Activated CD4-positive, alpha-beta T cell treated with anti-CD3 and anti-CD28 coated beads, Interleukin-2, amount 10 ng/mL, durations not matched to agents 7 days and 5 days (primary cell): ENCODE data around the gene TUSC2. TPM values are rescaled to one million over a fixed set of nuclear protein-coding genes. Genes with fewer than 3 reads are reported as not detected.
A peak's percentile ranks its signal among the peaks of the same experiment; 100 is the strongest.

Source experiments
- CTCF ChIA-PET: fragments of 350-600 bp; sonication (Branson Sonifier 250); formaldehyde crosslinking; loops from one replicate; lab custom pipeline; 2021; ENCODE audit warnings: antibody characterized with exemption; lab: Charles Lee
- POLR2A ChIA-PET: fragments of 350-600 bp; sonication (Branson Sonifier 250); formaldehyde crosslinking; loops from one replicate; lab custom pipeline; 2021; ENCODE audit warnings: antibody characterized with exemption; lab: Charles Lee
- DNase-seq: peaks from one replicate; pipeline ENCODE4 v3.0.0-alpha.2; 2020
- H3K27ac Mint-ChIP-seq: one replicate; pipeline ENCODE4 v1.8.0; 2021; ENCODE audit warnings: mild to moderate bottlenecking, moderate library complexity, mixed read lengths
- H3K27me3 Mint-ChIP-seq: one replicate; pipeline ENCODE4 v1.8.0; 2021; ENCODE audit warnings: mixed read lengths
- H3K36me3 Mint-ChIP-seq: one replicate; pipeline ENCODE4 v1.8.0; 2021; ENCODE audit warnings: low read depth, mixed read lengths
- H3K4me1 Mint-ChIP-seq: one replicate; pipeline ENCODE4 v1.8.0; 2021; ENCODE audit warnings: mixed read lengths
- H3K4me3 Mint-ChIP-seq: one replicate; pipeline ENCODE4 v1.8.0; 2021; ENCODE audit warnings: mild to moderate bottlenecking, moderate library complexity, mixed read lengths
- H3K9me3 Mint-ChIP-seq: one replicate; pipeline ENCODE4 v1.8.0; 2021; ENCODE audit warnings: mixed read lengths
- total RNA-seq, 2 experiments: library from RNA; stranded (reverse); gene quantifications; one replicate each; pipeline ENCODE4 v1.2.3, GENCODE V29; 2021

Gene TUSC2
- total RNA-seq, 2 experiments from 2014 or later, result 16.1 to 17.7 TPM

DNA sequence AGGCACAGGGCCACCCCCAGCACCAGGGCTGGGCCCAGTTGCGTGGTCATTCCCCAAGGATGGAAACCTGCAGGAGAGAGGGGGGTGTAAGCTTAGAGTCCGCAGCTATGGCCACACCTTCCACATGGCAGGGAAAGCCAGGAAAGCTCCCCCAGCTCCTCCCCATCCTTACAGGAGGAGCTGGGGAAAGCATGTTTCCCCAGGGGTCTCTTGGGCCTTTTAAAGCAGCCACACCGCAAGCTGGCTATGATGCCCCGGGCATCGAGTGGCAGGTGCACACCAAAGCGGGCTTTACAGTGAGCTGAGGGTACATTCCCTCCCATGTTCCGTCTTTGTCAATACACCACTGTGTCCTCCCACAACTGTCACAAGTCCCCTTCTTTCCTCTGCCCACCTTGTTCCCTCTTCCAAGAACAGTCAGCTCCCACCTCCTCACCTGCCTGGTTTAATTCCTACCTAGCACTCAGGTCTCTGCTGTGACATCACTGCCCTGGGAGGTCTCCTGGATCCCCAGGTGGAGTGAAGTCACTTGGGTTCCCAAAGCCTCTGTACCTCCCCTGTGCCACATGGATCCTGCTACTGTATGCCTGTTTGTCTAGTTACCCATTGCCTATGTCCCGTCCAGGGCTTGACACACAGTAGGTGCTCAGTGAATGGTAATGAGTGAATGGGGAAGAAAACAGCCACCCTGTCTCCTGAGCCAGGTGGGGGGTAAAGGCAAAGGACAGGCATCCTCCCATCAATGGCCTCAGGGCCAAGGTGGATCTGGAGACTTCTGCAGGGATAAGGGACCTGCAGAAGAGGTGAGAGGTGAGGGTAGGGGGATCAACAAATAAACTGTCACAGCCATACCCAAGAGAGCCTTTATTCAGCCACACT is 32.2 kb downstream of the TUSC2 start:
- no peaks in the 10 kb centered on the region for H3K27me3 Mint-ChIP-seq
- H3K4me1 Mint-ChIP-seq, result peaks cover 44% of the 10 kb centered on the region
- H3K36me3 Mint-ChIP-seq, result peaks cover 1% of the 10 kb centered on the region
- DNase-seq, result no peak
- H3K4me3 Mint-ChIP-seq, result no peak overlapping the region
- ChIA-PET POLR2A (no interaction called here), CTCF (interaction anchor here (1.0 to 4.5 kb wide), 5 partner anchors 26 to 55 kb away, joined by 3 to 21 read pairs (median 5); partner anchors contain the start of genes CYB561D2, HYAL2 and NPRL2)
- no peaks in the 10 kb centered on the region for H3K9me3 Mint-ChIP-seq
- H3K27ac Mint-ChIP-seq, result no peak overlapping the region

DNA sequence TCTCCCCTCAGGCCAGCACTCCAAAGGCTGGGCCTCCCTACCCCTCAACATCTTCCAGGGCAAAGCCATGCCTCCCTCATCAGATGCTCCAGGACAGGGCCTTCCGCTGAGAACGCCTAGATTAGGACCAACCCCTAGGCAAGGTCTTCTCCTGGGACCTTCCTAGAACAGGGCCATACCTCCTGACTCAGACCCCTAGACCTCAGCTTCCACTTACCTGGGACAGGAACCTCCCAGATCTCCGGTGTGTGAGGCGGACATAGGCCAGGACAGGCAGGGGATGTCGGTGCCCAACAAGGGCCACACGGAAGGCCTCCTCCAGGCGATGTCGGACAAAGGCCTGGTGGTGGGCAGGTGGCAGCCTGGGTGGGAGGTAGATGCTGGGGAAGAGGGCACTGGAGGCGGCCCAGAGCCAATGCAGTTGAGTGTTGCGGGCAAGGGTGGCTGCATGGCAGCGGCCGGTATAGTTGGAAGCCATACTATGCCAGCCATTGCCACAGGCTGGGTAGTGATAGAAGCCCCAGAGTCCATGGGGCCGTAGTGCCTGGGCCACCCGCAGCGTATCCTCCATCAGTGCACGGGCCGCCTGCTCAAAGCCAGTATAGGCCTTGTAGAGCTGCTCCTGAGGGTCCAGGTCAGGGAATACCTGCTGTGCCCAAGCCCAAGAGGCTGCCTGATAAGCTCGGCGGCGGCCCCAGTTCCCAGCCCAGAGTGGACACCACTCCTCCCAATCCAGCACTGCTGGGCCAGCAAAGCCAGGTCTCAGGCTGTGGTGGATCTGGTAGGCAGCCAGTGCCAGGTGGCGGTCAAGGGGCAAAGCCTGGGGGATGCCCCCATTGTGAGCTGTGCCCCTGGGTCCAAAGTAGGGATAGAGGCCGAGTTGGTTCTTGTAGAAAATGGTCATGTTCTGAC is 33.3 kb downstream of the TUSC2 start:
- ChIA-PET POLR2A (no interaction called here), CTCF (interaction anchor here (1.3 to 3.8 kb wide), 4 partner anchors 27 to 56 kb away, joined by 3 to 10 read pairs (median 6); partner anchors contain the start of genes CYB561D2, HYAL2 and NPRL2)
- Mint-ChIP-seq H3K27ac (peak overlapping the region; percentile 9), H3K36me3 (peaks cover 1% of the 10 kb centered on the region), H3K9me3 (no peaks in the 10 kb centered on the region), H3K4me3 (no peak overlapping the region), H3K4me1 (peaks cover 40% of the 10 kb centered on the region), H3K27me3 (no peaks in the 10 kb centered on the region)
- DNase-seq, result no peak

GRCh38 chr3:50294089-50294488 is 33.9 kb downstream of the TUSC2 start:
- no peak overlapping the region for H3K4me3 Mint-ChIP-seq
- no peaks in the 10 kb centered on the region for H3K27me3 Mint-ChIP-seq
- POLR2A ChIA-PET, result no interaction called here
- peak overlapping the region; percentile 95 for H3K27ac Mint-ChIP-seq
- peak; percentile 5 for DNase-seq
- CTCF ChIA-PET, result interaction anchor here (0.6 to 3.8 kb wide), 4 partner anchors 11 to 95 kb away, joined by 3 to 10 read pairs (median 4); no protein-coding TSS in a partner anchor
- no peaks in the 10 kb centered on the region for H3K9me3 Mint-ChIP-seq
- H3K36me3 Mint-ChIP-seq, result peaks cover 1% of the 10 kb centered on the region
- H3K4me1 Mint-ChIP-seq, result peaks cover 39% of the 10 kb centered on the region

GRCh38 chr3:50293079-50293801 is 34.8 kb downstream of the TUSC2 start:
- ChIA-PET CTCF (interaction anchor here (0.6 to 3.8 kb wide), 9 partner anchors 11 to 137 kb away, joined by 3 to 10 read pairs (median 3); partner anchors contain the start of gene RASSF1), POLR2A (no interaction called here)
- Mint-ChIP-seq H3K4me1 (peaks cover 35% of the 10 kb centered on the region), H3K4me3 (peak overlapping the region; percentile 88), H3K36me3 (peaks cover 1% of the 10 kb centered on the region), H3K9me3 (no peaks in the 10 kb centered on the region), H3K27ac (peak overlapping the region; percentile 95), H3K27me3 (no peaks in the 10 kb centered on the region)
- DNase-seq, result peak; percentile 5

DNA sequence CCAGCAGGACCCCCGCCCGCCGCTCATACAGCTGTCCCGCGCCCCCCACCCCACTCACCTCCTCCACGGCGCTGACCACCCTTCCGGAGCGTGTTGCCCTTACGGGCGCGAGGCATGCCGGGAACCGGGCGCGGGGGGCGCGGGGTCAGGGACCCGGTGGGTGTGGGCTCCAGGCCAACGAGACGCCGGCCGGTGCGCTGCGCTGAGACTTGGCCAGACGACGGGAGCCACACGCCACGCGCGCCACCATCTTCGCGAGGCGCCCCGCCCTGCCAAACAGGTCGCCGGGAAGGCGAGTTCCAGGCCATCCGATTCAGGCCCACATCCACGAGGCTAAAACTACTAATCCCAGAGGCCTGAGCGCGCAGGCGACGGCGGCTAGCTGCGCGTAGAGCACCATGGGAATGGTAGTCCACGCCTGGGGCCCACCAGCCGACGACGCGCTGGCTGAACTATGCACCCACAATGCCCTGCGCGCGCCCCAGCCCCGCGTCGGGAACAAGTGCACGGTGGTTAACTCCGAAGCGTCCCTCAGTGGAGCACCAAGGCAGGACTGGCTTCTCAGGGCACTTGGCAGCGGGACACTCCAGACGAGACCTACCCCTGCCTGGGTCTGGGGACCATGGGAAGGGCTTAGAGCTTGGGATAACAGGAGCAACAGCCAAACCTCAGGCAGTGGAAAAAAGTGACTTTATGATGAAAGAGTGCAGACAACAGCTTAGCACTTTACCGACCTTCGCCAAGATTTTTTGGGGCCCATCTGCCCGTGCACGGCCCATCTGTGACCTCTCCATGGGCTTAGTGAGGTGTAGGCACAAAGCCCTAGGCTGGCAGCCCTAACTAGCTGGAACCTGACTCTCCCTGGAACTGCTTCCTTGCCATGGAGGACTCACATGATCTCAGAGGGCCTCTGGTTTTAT is 35.6 kb downstream of the TUSC2 start, which contains the start of gene IFRD2:
IFRD2 (minus strand) TSS at position 271 of the 920 bp plus-strand sequence; CDS start at position 116, 155 bp downstream.
- Mint-ChIP-seq H3K4me1 (peaks cover 27% of the 10 kb centered on the region), H3K27ac (peak within 1 kb of the TSS; percentile 95), H3K27me3 (no peaks in the 10 kb centered on the region), H3K9me3 (no peaks in the 10 kb centered on the region), H3K36me3 (peaks cover 1% of the 10 kb centered on the region), H3K4me3 (peak within 1 kb of the TSS; percentile 88)
- CTCF ChIA-PET, result interaction anchor here (0.6 to 3.8 kb wide), 11 partner anchors 11 to 468 kb away, joined by 3 to 11 read pairs (median 4); partner anchors contain the start of gene RASSF1
- POLR2A ChIA-PET, result interaction anchor here (0.6 kb wide), 1 partner anchor 863 kb away, joined by 3 read pairs; the partner anchor contains the start of gene NICN1
- DNase-seq, result peak; percentile 98

DNA sequence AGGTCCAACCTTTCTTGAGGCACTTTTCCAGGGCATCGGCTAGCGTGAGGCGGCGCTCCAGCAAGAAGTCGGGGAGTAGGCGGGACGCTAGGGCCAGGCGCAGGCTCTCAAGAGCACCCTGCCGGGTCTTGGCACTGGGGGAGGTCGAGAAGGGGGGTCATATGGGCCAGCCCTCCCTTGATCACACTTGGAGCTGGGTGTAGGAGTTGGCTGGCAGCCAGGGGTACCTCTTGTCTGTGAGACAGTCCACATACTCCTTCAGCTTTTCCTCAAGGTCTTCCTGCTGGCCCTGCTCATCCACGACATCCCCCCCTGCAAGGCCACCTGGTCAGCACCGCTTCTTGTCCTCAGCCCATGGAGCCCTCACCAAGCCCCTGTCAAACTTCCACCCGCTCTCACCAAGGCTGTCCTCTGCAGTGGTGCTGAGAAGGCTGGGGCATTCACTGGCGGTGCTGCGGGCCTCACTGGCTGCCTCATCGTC is 37.8 kb downstream of the TUSC2 start:
- Mint-ChIP-seq H3K36me3 (no peaks in the 10 kb centered on the region), H3K9me3 (no peaks in the 10 kb centered on the region), H3K4me1 (peaks cover 23% of the 10 kb centered on the region), H3K27me3 (no peaks in the 10 kb centered on the region), H3K4me3 (peak overlapping the region; percentile 88), H3K27ac (no peak overlapping the region)
- DNase-seq, result peak; percentile 5
- ChIA-PET POLR2A (no interaction called here), CTCF (interaction anchor here (1.2 to 3.8 kb wide), 4 partner anchors 8 to 44 kb away, joined by 3 to 9 read pairs (median 6); partner anchors contain the start of genes HYAL3 and NAA80)

DNA sequence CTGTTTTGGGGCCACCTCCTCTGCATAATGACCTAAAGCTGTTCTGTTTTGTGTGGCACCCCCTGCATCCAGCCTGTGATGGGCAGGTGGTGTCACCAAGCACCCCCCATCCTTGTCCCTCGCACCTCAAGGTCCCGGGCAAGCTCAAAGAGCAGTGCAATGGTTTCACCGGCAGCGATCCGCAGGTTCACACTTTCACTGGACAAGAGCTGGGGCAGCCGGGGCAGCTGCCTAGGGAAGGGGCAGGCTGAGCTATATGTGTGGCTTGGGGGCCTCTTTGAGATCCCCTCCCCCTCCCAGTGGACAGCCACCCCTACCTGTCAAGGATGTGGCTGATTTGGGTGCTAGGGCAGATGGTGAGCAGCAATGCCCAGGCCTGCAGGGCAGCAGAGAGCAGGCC is 38.9 kb downstream of the TUSC2 start:
- POLR2A ChIA-PET, result no interaction called here
- H3K27ac Mint-ChIP-seq, result no peak overlapping the region

GRCh38 chr3:50288387-50289007 is 39.5 kb downstream of the TUSC2 start:
- ChIA-PET CTCF (interaction anchor here (0.7 to 3.8 kb wide), 5 partner anchors 8 to 79 kb away, joined by 3 to 9 read pairs (median 5); partner anchors contain the start of genes HYAL3, LSMEM2 and NAA80), POLR2A (no interaction called here)
- H3K36me3 Mint-ChIP-seq, result no peaks in the 10 kb centered on the region
- H3K4me1 Mint-ChIP-seq, result peaks cover 21% of the 10 kb centered on the region
- no peaks in the 10 kb centered on the region for H3K9me3 Mint-ChIP-seq
- no peak overlapping the region for H3K27ac Mint-ChIP-seq
- no peaks in the 10 kb centered on the region for H3K27me3 Mint-ChIP-seq
- H3K4me3 Mint-ChIP-seq, result no peak overlapping the region
- DNase-seq, result no peak

More for the DNA sequence above, 38.9 kb downstream of the TUSC2 start:
- no peak for DNase-seq
- peaks cover 23% of the 10 kb centered on the region for H3K4me1 Mint-ChIP-seq
- CTCF ChIA-PET, result interaction anchor here (0.6 to 3.8 kb wide), 7 partner anchors 9 to 63 kb away, joined by 3 to 9 read pairs (median 5); partner anchors contain the start of genes HYAL3, LSMEM2 and NAA80
- H3K36me3 Mint-ChIP-seq, result no peaks in the 10 kb centered on the region
- H3K27me3 Mint-ChIP-seq, result no peaks in the 10 kb centered on the region
- H3K9me3 Mint-ChIP-seq, result no peaks in the 10 kb centered on the region
- H3K4me3 Mint-ChIP-seq, result peak overlapping the region; percentile 19

DNA sequence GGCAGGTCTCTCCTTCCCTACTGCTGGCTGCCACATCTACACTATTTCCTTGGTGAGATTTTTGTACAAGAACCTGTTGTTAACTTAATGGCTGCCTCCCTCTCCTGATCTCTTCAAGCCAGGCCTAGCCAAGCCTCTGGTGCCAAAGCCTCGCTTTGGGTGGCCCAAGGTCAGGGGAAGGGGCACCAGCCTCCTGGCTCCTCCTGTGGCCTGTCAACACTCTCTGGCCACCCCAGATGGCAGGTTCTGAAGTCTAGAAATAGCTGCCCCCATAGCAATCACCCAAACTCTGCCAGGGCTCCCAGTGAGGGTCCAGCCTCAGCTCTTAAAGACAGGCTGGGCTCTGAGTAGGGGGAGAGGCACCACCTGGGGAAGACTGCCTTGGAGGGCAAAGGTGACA is 40.8 kb downstream of the TUSC2 start:
- no peaks in the 10 kb centered on the region for H3K27me3 Mint-ChIP-seq
- POLR2A ChIA-PET, result no interaction called here
- H3K27ac Mint-ChIP-seq, result no peak overlapping the region
- H3K4me1 Mint-ChIP-seq, result peaks cover 11% of the 10 kb centered on the region
- no peak for DNase-seq
- H3K4me3 Mint-ChIP-seq, result no peak overlapping the region
- no peaks in the 10 kb centered on the region for H3K36me3 Mint-ChIP-seq
- CTCF ChIA-PET, result interaction anchor here (1.2 to 3.8 kb wide), 2 partner anchors 12 to 41 kb away, joined by 3 to 9 read pairs; no protein-coding TSS in a partner anchor
- H3K9me3 Mint-ChIP-seq, result no peaks in the 10 kb centered on the region
